ENCODE data around the gene SLC25A23. TPM values are rescaled to one million over a fixed set of nuclear protein-coding genes. Genes with fewer than 3 reads are reported as not detected.
A peak's percentile ranks its signal among the peaks of the same experiment; 100 is the strongest.

Gene SLC25A23
- total and polyA plus RNA-seq, 9 of the 15 experiments (the other 6 are each of a cell fraction or from before 2014, with no cell fraction given), result 6.1 to 72.0 (median 26.6) TPM

GRCh38 chr19:6460099-6460884, 700 bp upstream of the SLC25A23 start (continued):
- TF ChIP-seq ZNF318 (IDR thresholded peaks at IDR 0.05; ENCODE audit: borderline replicate concordance in 1 of 2, low read depth in 1 of 2) (0 out of 4 replicates have a peak, but pooled peaks of 1 of the 2 experiments have one; percentile 20), ZFP36 (IDR thresholded peaks at IDR 0.05; ENCODE audit: low read depth, low read length, partially characterized antibody) (no peak), L3MBTL2 (IDR thresholded peaks at IDR 0.05) (peak; percentile 78), ZNF778 (CRISPR knock-in tag; IDR thresholded peaks at IDR 0.05) (no peak), RFX7 (CRISPR knock-in tag; IDR thresholded peaks at IDR 0.05) (no peak), ELF1 (tag; IDR thresholded peaks at IDR 0.05) (no peak; the same call in 1 of the 2 replicates), HNRNPUL1 (IDR thresholded peaks at IDR 0.05; ENCODE audit: low read length) (no peak), ZNF589 (CRISPR knock-in tag; IDR thresholded peaks at IDR 0.05; ENCODE audit: low read depth) (no peak), ZNF644 (tag; IDR thresholded peaks at IDR 0.05; ENCODE audit: low read depth) (no peak)
- TF ChIP-seq, protein P1, sequence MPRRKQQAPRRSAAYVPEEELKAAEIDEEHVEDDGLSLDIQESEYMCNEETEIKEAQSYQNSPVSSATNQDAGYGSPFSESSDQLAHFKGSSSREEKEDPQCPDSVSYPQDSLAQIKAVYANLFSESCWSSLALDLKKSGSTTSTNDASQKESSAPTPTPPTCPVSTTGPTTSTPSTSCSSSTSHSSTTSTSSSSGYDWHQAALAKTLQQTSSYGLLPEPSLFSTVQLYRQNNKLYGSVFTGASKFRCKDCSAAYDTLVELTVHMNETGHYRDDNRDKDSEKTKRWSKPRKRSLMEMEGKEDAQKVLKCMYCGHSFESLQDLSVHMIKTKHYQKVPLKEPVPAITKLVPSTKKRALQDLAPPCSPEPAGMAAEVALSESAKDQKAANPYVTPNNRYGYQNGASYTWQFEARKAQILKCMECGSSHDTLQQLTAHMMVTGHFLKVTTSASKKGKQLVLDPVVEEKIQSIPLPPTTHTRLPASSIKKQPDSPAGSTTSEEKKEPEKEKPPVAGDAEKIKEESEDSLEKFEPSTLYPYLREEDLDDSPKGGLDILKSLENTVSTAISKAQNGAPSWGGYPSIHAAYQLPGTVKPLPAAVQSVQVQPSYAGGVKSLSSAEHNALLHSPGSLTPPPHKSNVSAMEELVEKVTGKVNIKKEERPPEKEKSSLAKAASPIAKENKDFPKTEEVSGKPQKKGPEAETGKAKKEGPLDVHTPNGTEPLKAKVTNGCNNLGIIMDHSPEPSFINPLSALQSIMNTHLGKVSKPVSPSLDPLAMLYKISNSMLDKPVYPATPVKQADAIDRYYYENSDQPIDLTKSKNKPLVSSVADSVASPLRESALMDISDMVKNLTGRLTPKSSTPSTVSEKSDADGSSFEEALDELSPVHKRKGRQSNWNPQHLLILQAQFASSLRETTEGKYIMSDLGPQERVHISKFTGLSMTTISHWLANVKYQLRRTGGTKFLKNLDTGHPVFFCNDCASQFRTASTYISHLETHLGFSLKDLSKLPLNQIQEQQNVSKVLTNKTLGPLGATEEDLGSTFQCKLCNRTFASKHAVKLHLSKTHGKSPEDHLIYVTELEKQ (CRISPR knock-in tag; IDR thresholded peaks at IDR 0.05), result no peak
- TF ChIP-seq, protein P2, sequence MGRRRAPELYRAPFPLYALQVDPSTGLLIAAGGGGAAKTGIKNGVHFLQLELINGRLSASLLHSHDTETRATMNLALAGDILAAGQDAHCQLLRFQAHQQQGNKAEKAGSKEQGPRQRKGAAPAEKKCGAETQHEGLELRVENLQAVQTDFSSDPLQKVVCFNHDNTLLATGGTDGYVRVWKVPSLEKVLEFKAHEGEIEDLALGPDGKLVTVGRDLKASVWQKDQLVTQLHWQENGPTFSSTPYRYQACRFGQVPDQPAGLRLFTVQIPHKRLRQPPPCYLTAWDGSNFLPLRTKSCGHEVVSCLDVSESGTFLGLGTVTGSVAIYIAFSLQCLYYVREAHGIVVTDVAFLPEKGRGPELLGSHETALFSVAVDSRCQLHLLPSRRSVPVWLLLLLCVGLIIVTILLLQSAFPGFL (CRISPR knock-in tag; IDR thresholded peaks at IDR 0.05), result no peak

Data from K562 (cell line).